Neural cell (in vitro differentiated cells): ENCODE measurements around the gene COL9A1.

ENCODE experiments used
- EZH2 ChIP-seq: fragments of 200-600, 300-800 bp; shearing (Covaris generic), sonication (generic); IDR thresholded peaks from 2 replicates; pipeline ENCODE4 v1.6.1; 2014; ENCODE audit warnings: antibody characterized with exemption, low read length, borderline replicate concordance, mild to moderate bottlenecking; ENCODE audit not compliant: insufficient read depth, poor library complexity, severe bottlenecking
- POLR2AphosphoS5 ChIP-seq: IDR thresholded peaks from 2 replicates; pipeline ENCODE4 v1.6.1; 2012
- TF ChIP-seq, protein P1 (sequence below): fragments of 450-650 bp; IDR thresholded peaks from 2 replicates; pipeline ENCODE4 v1.5.1; 2014; ENCODE audit warnings: antibody characterized with exemption, mild to moderate bottlenecking, moderate library complexity; ENCODE audit not compliant: poor library complexity, severe bottlenecking

DNA sequence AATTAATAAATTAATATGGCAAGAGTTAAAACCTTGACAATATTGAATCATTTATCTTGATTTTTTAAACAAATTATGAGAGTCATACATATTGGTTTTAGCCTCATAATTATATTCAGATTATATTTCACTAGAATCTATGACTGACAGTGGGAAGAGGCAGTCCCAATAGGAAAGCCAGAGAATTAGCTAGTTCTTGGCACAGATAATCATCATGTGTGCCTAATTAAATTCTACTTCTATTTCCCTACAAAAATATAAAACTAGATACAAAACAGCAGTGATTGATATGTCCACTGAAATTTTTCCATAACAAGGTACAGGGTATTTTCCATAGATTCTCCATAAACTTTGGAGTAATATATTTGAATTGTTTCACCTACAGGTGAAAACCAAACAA is 38.6 kb downstream of the COL9A1 start:
- TF ChIP-seq POLR2AphosphoS5 = no peak
- TF ChIP-seq, protein P1, sequence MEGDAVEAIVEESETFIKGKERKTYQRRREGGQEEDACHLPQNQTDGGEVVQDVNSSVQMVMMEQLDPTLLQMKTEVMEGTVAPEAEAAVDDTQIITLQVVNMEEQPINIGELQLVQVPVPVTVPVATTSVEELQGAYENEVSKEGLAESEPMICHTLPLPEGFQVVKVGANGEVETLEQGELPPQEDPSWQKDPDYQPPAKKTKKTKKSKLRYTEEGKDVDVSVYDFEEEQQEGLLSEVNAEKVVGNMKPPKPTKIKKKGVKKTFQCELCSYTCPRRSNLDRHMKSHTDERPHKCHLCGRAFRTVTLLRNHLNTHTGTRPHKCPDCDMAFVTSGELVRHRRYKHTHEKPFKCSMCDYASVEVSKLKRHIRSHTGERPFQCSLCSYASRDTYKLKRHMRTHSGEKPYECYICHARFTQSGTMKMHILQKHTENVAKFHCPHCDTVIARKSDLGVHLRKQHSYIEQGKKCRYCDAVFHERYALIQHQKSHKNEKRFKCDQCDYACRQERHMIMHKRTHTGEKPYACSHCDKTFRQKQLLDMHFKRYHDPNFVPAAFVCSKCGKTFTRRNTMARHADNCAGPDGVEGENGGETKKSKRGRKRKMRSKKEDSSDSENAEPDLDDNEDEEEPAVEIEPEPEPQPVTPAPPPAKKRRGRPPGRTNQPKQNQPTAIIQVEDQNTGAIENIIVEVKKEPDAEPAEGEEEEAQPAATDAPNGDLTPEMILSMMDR = no peak
- TF ChIP-seq EZH2 = no peak
